B cell (primary cell): ENCODE results near the gene SNCAIP. TPM values are rescaled to one million over a fixed set of nuclear protein-coding genes. Genes with fewer than 3 reads are reported as not detected.

ENCODE experiments used
- ATAC-seq: fragments of 200-7000 bp; cut with Tn5 transposase; one replicate; pipeline ENCODE4 v1.10.0; 2021; ENCODE audit warnings: low read depth, mild to moderate bottlenecking, moderate number of reproducible peaks, moderate library complexity
- CTCF ChIA-PET: fragments of 350-600 bp; sonication (Branson Sonifier 250); formaldehyde crosslinking; loops from one replicate; lab custom pipeline; 2021; ENCODE audit warnings: antibody characterized with exemption, inconsistent platforms; lab: Charles Lee
- POLR2A ChIA-PET: fragments of 350-600 bp; sonication (Branson Sonifier 250); formaldehyde crosslinking; loops from one replicate; lab custom pipeline; 2021; ENCODE audit warnings: antibody characterized with exemption; lab: Charles Lee
- DNase-seq: peaks from one replicate; pipeline ENCODE4 v3.0.0; 2013
- H2AFZ ChIP-seq: 2 replicates; pipeline ENCODE4 v1.6.1; 2012; ENCODE audit warnings: mild to moderate bottlenecking, low read depth, low read length; ENCODE audit not compliant: insufficient read depth, poor library complexity, severe bottlenecking
- H3K27ac ChIP-seq, 2 donors: 1 replicate in 1 of 2; 2 replicates in 1 of 2; pipeline ENCODE4 v1.5.1; 2012 to 2013; ENCODE audit warnings: low read length in 2 of 2, mild to moderate bottlenecking in 2 of 2, moderate library complexity in 1 of 2
- H3K27me3 ChIP-seq, 4 experiments: fragments of 200-600 bp in 1 of 4; sonication (generic) in 1 of 4; replicated peaks in 1 of 4; 1 replicate in 2 of 4; 2 replicates in 2 of 4; pipeline versions ENCODE4 v1.6.1 to v1.7.0; 2013 to 2016; ENCODE audit warnings: low read length in 3 of 4, mild to moderate bottlenecking in 2 of 4, mixed read lengths in 1 of 4, moderate library complexity in 1 of 4; ENCODE audit not compliant: insufficient read depth in 4 of 4, control insufficient read depth in 3 of 4; ENCODE audit errors: control extremely low read depth in 1 of 4
- H3K36me3 ChIP-seq, 2 experiments: replicated peaks in 1 of 2; 1 replicate in 1 of 2; 2 replicates in 1 of 2; pipeline versions ENCODE4 v1.6.1 to v1.7.1; 2013; ENCODE audit warnings: low read length in 1 of 2; ENCODE audit not compliant: insufficient read depth in 2 of 2, control insufficient read depth in 1 of 2; ENCODE audit errors: control extremely low read depth in 1 of 2, extremely low read depth in 1 of 2
- H3K4me1 ChIP-seq, 2 donors: fragments of 200-600 bp in 1 of 2; sonication (generic) in 1 of 2; 1 replicate in 1 of 2; 2 replicates in 1 of 2; pipeline versions ENCODE4 v1.5.1 to v1.6.1; 2013 to 2017; ENCODE audit warnings: low read length in 2 of 2; ENCODE audit not compliant: control insufficient read depth in 2 of 2, insufficient read depth in 2 of 2
- H3K4me2 ChIP-seq: replicated peaks from 2 replicates; pipeline ENCODE3; 2012; ENCODE audit warnings: mild to moderate bottlenecking, low read depth, low read length; ENCODE audit not compliant: poor library complexity, severe bottlenecking
- H3K4me3 ChIP-seq, 5 experiments: fragments of 200-600 bp in 1 of 5; sonication (generic) in 1 of 5; 1 replicate in 3 of 5; 2 replicates in 2 of 5; pipeline versions ENCODE4 v1.5.1 to v1.7.0; 2011 to 2016; ENCODE audit warnings: low read length in 4 of 5, mild to moderate bottlenecking in 4 of 5, low read depth in 2 of 5, control low read depth in 1 of 5, moderate library complexity in 1 of 5; ENCODE audit not compliant: insufficient read depth in 1 of 5; ENCODE audit errors: control extremely low read depth in 1 of 5, extremely low read depth in 1 of 5
- H3K79me2 ChIP-seq: fragments of 200-600 bp; sonication (generic); one replicate; pipeline ENCODE4 v1.6.0; 2016; ENCODE audit warnings: low read length; ENCODE audit not compliant: control insufficient read depth, insufficient read depth
- H3K9ac ChIP-seq: fragments of 200-600 bp; sonication (generic); 2 replicates; pipeline ENCODE4 v1.6.1; 2017; ENCODE audit warnings: mild to moderate bottlenecking, low read length, moderate library complexity
- H3K9me3 ChIP-seq, 3 donors: one replicate each; pipeline versions ENCODE4 v1.6.1 to v1.7.1; 2013; ENCODE audit warnings: low read length in 2 of 3; ENCODE audit not compliant: control insufficient read depth in 2 of 3, insufficient read depth in 1 of 3; ENCODE audit errors: control extremely low read depth in 1 of 3
- H4K20me1 ChIP-seq: 2 replicates; pipeline ENCODE4 v1.6.0; 2012; ENCODE audit warnings: mild to moderate bottlenecking, low read length; ENCODE audit not compliant: insufficient read depth, control insufficient read depth, poor library complexity, severe bottlenecking
- H3K27ac Mint-ChIP-seq: one replicate; pipeline ENCODE4 v1.8.0; 2021; ENCODE audit warnings: mixed read lengths
- H3K27me3 Mint-ChIP-seq: one replicate; pipeline ENCODE4 v1.8.0; 2021; ENCODE audit warnings: mixed read lengths
- H3K4me1 Mint-ChIP-seq: one replicate; pipeline ENCODE4 v1.8.0; 2021; ENCODE audit warnings: mixed read lengths
- H3K4me3 Mint-ChIP-seq: one replicate; pipeline ENCODE4 v1.8.0; 2021; ENCODE audit warnings: mixed read lengths
- H3K9me3 Mint-ChIP-seq: one replicate; pipeline ENCODE4 v1.8.0; 2022; ENCODE audit warnings: mixed read lengths; ENCODE audit not compliant: insufficient read depth
- EZH2 ChIP-seq: IDR thresholded peaks from 2 replicates; pipeline ENCODE4 v1.6.1; 2012; ENCODE audit warnings: borderline replicate concordance, low read depth, mild to moderate bottlenecking, moderate library complexity, low read length; ENCODE audit not compliant: insufficient read depth, poor library complexity, severe bottlenecking
- WGBS: methylation state at CpG from one replicate; pipeline ENCODE4 v1.1.5; 2013; ENCODE audit warnings: missing lambda C conversion rate; ENCODE audit not compliant: insufficient coverage; 5-methylcytosine and 5-hydroxymethylcytosine counted together
- intact Hi-C: fragments of 100-400 bp; cut with micrococcal nuclease; formaldehyde crosslinking; loops from one replicate; pipeline ENCODE4 v1.10.0; 2022
- polyA plus RNA-seq: library from polyadenylated mRNA; depleted of rRNA; stranded (reverse); fragments of >200 nt; gene quantifications from 2 replicates; pipeline ENCODE4 v1.2.3, GENCODE V29; 2012
- total RNA-seq, 2 donors: library from RNA; stranded (reverse); fragments of 120-200 nt in 1 of 2; gene quantifications; 1 replicate in 1 of 2; 2 replicates in 1 of 2; pipeline versions ENCODE4 v1.2.3 to v1.2.4, GENCODE V29; 2013 to 2022
- TF ChIP-seq, protein P1 (sequence below): fragments of 200-600 bp; IDR thresholded peaks from one replicate; pipeline ENCODE4 v1.8.0; 2022; ENCODE audit warnings: antibody characterized with exemption, mild to moderate bottlenecking

SNCAIP gene
- total and polyA plus RNA-seq, 2 donors (not counting 1 experiment from before 2014, with no cell fraction given) = not detected

- DNase-seq (no peak), ATAC-seq (no peak)
- Histone ChIP-seq H3K4me2 (peak overlapping the region; percentile 38), H3K9me3 (no peaks in the 10 kb centered on the region), H3K4me3 (no peak overlapping the region), H3K9ac (no peak overlapping the region), H3K27me3 (peaks cover 0 to 28% (median 20%) of the 10 kb centered on the region in 4 experiments), H4K20me1 (no peaks in the 10 kb centered on the region), H3K27ac (no peak overlapping the region), H3K4me1 (peaks cover 8 to 9% of the 10 kb centered on the region in 2 donors), H3K36me3 (no peaks in the 10 kb centered on the region), H3K79me2 (no peaks in the 10 kb centered on the region), H2AFZ (no peak overlapping the region)
- Mint-ChIP-seq H3K9me3 (peaks cover 4% of the 10 kb centered on the region), H3K4me1 (peaks cover 16% of the 10 kb centered on the region), H3K27me3 (peaks cover 74% of the 10 kb centered on the region), H3K27ac (no peak overlapping the region), H3K4me3 (no peak overlapping the region)
- CTCF ChIA-PET = no interaction called here
- intact Hi-C loops = no loop called here
- WGBS = 10% methylated on average over 31 of the region's 33 CpGs
- TF ChIP-seq, protein P1, sequence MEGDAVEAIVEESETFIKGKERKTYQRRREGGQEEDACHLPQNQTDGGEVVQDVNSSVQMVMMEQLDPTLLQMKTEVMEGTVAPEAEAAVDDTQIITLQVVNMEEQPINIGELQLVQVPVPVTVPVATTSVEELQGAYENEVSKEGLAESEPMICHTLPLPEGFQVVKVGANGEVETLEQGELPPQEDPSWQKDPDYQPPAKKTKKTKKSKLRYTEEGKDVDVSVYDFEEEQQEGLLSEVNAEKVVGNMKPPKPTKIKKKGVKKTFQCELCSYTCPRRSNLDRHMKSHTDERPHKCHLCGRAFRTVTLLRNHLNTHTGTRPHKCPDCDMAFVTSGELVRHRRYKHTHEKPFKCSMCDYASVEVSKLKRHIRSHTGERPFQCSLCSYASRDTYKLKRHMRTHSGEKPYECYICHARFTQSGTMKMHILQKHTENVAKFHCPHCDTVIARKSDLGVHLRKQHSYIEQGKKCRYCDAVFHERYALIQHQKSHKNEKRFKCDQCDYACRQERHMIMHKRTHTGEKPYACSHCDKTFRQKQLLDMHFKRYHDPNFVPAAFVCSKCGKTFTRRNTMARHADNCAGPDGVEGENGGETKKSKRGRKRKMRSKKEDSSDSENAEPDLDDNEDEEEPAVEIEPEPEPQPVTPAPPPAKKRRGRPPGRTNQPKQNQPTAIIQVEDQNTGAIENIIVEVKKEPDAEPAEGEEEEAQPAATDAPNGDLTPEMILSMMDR = no peak
- TF ChIP-seq EZH2 = no peak
- POLR2A ChIA-PET = no interaction called here
Measured at GRCh38 chr5:122311497-122311960, 508 bp upstream of the SNCAIP start.

DNA sequence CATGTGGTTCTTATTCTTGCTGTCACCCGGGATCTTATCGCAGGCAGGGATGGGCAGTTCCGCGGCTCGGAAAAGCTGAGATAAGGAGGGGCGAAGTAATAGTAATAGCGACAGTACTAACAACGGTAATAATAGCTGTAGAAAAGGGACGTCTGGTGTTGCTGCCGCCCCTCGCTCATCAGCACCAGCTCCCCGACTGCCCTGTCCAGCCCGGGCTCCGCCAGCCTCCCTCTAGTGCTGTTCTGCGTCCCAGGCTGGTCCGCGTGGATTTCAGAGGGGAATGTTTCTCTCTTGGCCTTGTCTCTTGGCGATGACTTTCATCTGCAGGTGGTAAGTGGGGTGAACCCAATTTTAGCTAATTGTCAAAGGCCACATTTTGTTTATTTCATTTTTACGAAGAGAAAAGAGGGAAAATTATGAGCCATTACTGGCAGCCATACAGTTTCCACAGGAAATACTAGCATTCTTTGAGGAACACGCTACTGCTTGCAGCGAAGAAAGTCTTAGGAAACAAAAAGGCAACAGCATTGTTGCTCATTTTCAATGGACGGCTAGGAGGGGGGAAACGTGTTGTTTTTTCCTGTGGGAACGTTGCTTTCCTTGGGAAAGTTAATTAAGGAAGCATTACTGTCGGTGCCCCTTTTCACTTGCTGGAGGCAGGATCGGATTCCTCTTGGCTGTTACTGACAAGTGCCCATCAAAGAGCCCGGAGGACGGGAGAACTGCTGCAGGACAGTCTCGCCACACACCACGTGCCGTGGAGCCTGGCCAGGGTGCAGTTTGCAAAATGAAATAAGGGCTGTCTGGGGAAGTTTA, 762 bp downstream of the SNCAIP start:
- Mint-ChIP-seq H3K4me1 (peaks cover 16% of the 10 kb centered on the region), H3K27ac (no peak overlapping the region), H3K27me3 (peaks cover 63% of the 10 kb centered on the region), H3K4me3 (peak overlapping the region; percentile 71), H3K9me3 (peaks cover 3% of the 10 kb centered on the region)
- H3K9ac ChIP-seq = peak overlapping the region; percentile 22
- ChIA-PET POLR2A (no interaction called here), CTCF (no interaction called here)
- H3K36me3 ChIP-seq = no peaks in the 10 kb centered on the region
- no peak overlapping the region for H3K4me3 ChIP-seq
- peak overlapping the region; percentile 50 for H3K4me2 ChIP-seq
- peaks cover 0 to 28% (median 20%) of the 10 kb centered on the region in 4 experiments for H3K27me3 ChIP-seq
- no peaks in the 10 kb centered on the region for H4K20me1 ChIP-seq
- H3K27ac ChIP-seq = no peak overlapping the region
- DNase-seq (no peak), ATAC-seq (no peak)
- intact Hi-C loops = no loop called here
- TF ChIP-seq EZH2 = no peak
- H3K79me2 ChIP-seq = no peaks in the 10 kb centered on the region
- peak overlapping the region; percentile 19 for H2AFZ ChIP-seq
- peaks cover 8 to 9% of the 10 kb centered on the region in 2 donors for H3K4me1 ChIP-seq
- H3K9me3 ChIP-seq = no peaks in the 10 kb centered on the region
- 5% methylated on average over 29 of the region's 31 CpGs for WGBS
